HepG2 (cell line): Measurements from ENCODE around the gene IGFL1.

ENCODE experiments used
- BCL3 ChIP-seq: sonication (generic); formaldehyde crosslinking; IDR thresholded peaks from 2 replicates; pipeline ENCODE4 v1.5.1; 2020; ENCODE audit warnings: mild to moderate bottlenecking, missing genetic modification reagents, moderate library complexity
- EZH2 ChIP-seq: conservative IDR thresholded peaks from 2 replicates; pipeline ENCODE4 v1.6.1; 2012; ENCODE audit warnings: mild to moderate bottlenecking, low read depth, low read length, moderate library complexity
- LBX2 ChIP-seq: sonication (generic); formaldehyde crosslinking; IDR thresholded peaks from 2 replicates; pipeline ENCODE4 v1.5.0; 2020; ENCODE audit warnings: missing genetic modification reagents, mild to moderate bottlenecking, borderline replicate concordance
- POLR2AphosphoS5 ChIP-seq: IDR thresholded peaks from 2 replicates; pipeline ENCODE4 v1.6.1; 2012; ENCODE audit warnings: low read depth, low read length
- SCMH1 ChIP-seq: sonication (generic); formaldehyde crosslinking; IDR thresholded peaks from 2 replicates; pipeline ENCODE4 v1.9.0; 2021; ENCODE audit warnings: missing genetic modification reagents, mild to moderate bottlenecking, borderline replicate concordance
- TF ChIP-seq, protein P1 (sequence below): sonication (generic); IDR thresholded peaks from 2 replicates; pipeline ENCODE4 v1.6.1; 2016; ENCODE audit warnings: low read depth, borderline replicate concordance
- TF ChIP-seq, protein P2 (sequence below): sonication (generic); formaldehyde crosslinking; IDR thresholded peaks from 2 replicates; pipeline ENCODE4 v1.5.0; 2020; ENCODE audit warnings: mild to moderate bottlenecking, missing genetic modification reagents, moderate library complexity
- TF ChIP-seq, protein P3 (sequence below): sonication (generic); formaldehyde crosslinking; IDR thresholded peaks from 2 replicates; pipeline ENCODE4 v1.5.1; 2020; ENCODE audit warnings: mild to moderate bottlenecking, moderate library complexity, missing genetic modification reagents

GRCh38 chr19:46271481-46272197, 42.1 kb downstream of the IGFL1 start:
- TF ChIP-seq, protein P1, sequence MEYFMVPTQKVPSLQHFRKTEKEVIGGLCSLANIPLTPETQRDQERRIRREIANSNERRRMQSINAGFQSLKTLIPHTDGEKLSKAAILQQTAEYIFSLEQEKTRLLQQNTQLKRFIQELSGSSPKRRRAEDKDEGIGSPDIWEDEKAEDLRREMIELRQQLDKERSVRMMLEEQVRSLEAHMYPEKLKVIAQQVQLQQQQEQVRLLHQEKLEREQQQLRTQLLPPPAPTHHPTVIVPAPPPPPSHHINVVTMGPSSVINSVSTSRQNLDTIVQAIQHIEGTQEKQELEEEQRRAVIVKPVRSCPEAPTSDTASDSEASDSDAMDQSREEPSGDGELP, result no peak
- TF ChIP-seq POLR2AphosphoS5, result no peak
- no peak for TF ChIP-seq EZH2
- TF ChIP-seq LBX2 (CRISPR knock-in tag), result no peak
- TF ChIP-seq SCMH1 (CRISPR knock-in tag), result no peak
- TF ChIP-seq, protein P2, sequence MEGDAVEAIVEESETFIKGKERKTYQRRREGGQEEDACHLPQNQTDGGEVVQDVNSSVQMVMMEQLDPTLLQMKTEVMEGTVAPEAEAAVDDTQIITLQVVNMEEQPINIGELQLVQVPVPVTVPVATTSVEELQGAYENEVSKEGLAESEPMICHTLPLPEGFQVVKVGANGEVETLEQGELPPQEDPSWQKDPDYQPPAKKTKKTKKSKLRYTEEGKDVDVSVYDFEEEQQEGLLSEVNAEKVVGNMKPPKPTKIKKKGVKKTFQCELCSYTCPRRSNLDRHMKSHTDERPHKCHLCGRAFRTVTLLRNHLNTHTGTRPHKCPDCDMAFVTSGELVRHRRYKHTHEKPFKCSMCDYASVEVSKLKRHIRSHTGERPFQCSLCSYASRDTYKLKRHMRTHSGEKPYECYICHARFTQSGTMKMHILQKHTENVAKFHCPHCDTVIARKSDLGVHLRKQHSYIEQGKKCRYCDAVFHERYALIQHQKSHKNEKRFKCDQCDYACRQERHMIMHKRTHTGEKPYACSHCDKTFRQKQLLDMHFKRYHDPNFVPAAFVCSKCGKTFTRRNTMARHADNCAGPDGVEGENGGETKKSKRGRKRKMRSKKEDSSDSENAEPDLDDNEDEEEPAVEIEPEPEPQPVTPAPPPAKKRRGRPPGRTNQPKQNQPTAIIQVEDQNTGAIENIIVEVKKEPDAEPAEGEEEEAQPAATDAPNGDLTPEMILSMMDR (CRISPR knock-in tag), result no peak
- TF ChIP-seq, protein P3, sequence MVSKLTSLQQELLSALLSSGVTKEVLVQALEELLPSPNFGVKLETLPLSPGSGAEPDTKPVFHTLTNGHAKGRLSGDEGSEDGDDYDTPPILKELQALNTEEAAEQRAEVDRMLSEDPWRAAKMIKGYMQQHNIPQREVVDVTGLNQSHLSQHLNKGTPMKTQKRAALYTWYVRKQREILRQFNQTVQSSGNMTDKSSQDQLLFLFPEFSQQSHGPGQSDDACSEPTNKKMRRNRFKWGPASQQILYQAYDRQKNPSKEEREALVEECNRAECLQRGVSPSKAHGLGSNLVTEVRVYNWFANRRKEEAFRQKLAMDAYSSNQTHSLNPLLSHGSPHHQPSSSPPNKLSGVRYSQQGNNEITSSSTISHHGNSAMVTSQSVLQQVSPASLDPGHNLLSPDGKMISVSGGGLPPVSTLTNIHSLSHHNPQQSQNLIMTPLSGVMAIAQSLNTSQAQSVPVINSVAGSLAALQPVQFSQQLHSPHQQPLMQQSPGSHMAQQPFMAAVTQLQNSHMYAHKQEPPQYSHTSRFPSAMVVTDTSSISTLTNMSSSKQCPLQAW (CRISPR knock-in tag), result no peak
- no peak for TF ChIP-seq BCL3 (CRISPR knock-in tag)
